ENCODE results near the gene ACTR10. TPM values are rescaled to one million over a fixed set of nuclear protein-coding genes. Genes with fewer than 3 reads are reported as not detected.

Gene ACTR10
- total RNA-seq, 1 experiment from 2014 or later: 30.9 TPM

DNA sequence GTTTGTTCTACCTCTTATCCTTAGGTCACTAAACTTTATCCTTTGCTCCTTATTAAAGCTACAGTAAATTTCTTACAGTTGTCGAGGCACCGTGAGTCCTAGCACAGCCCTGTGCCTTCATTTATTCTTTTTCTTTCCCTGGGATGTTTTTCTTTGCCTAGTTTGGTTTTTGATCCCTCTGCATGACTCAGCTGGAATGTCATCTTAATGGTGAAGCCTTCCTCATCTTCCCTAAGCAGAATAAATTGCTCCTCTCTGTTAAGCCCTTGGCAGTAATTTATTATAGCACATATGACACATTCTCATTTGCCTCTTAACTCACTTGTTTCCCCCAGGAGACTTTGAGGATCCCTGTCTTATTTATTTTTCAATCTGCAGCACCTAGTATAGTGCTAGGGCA, 16.6 kb downstream of the ACTR10 start (continued):
- no peak for TF ChIP-seq ATF2 (CRISPR knock-in tag; IDR thresholded peaks at IDR 0.05; ENCODE audit: borderline replicate concordance, low read depth)
- TF ChIP-seq NFATC4 (CRISPR knock-in tag; IDR thresholded peaks at IDR 0.05): no peak
- no peak for TF ChIP-seq ESRRA (CRISPR knock-in tag; IDR thresholded peaks at IDR 0.05; ENCODE audit: borderline replicate concordance)
- TF ChIP-seq TCF7 (CRISPR knock-in tag; IDR thresholded peaks at IDR 0.05; ENCODE audit: low read depth): no peak
- no peak for TF ChIP-seq MAX (CRISPR knock-in tag; IDR thresholded peaks at IDR 0.05)
- TF ChIP-seq GABPB1 (CRISPR knock-in tag; IDR thresholded peaks at IDR 0.05): no peak
- no peak for TF ChIP-seq MLX (CRISPR knock-in tag; IDR thresholded peaks at IDR 0.05)
- no peak for TF ChIP-seq RORB (CRISPR knock-in tag; IDR thresholded peaks at IDR 0.05)
- TF ChIP-seq IRF1 (CRISPR knock-in tag; IDR thresholded peaks at IDR 0.05): no peak
- no peak for TF ChIP-seq KAT7 (CRISPR knock-in tag; IDR thresholded peaks at IDR 0.05; ENCODE audit: borderline replicate concordance)
- no peak for TF ChIP-seq ZNF423 (CRISPR knock-in tag; IDR thresholded peaks at IDR 0.05)
- no peak for TF ChIP-seq MYBL2 (CRISPR knock-in tag; IDR thresholded peaks at IDR 0.05)
- TF ChIP-seq ATF1 (CRISPR knock-in tag; IDR thresholded peaks at IDR 0.05): no peak
- TF ChIP-seq, protein P1, sequence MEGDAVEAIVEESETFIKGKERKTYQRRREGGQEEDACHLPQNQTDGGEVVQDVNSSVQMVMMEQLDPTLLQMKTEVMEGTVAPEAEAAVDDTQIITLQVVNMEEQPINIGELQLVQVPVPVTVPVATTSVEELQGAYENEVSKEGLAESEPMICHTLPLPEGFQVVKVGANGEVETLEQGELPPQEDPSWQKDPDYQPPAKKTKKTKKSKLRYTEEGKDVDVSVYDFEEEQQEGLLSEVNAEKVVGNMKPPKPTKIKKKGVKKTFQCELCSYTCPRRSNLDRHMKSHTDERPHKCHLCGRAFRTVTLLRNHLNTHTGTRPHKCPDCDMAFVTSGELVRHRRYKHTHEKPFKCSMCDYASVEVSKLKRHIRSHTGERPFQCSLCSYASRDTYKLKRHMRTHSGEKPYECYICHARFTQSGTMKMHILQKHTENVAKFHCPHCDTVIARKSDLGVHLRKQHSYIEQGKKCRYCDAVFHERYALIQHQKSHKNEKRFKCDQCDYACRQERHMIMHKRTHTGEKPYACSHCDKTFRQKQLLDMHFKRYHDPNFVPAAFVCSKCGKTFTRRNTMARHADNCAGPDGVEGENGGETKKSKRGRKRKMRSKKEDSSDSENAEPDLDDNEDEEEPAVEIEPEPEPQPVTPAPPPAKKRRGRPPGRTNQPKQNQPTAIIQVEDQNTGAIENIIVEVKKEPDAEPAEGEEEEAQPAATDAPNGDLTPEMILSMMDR (IDR thresholded peaks at IDR 0.05): no peak
- TF ChIP-seq, protein P2, sequence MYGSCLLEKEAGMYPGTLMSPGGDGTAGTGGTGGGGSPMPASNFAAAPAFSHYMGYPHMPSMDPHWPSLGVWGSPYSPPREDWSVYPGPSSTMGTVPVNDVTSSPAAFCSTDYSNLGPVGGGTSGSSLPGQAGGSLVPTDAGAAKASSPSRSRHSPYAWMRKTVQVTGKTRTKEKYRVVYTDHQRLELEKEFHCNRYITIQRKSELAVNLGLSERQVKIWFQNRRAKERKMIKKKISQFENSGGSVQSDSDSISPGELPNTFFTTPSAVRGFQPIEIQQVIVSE (CRISPR knock-in tag; IDR thresholded peaks at IDR 0.05; ENCODE audit: borderline replicate concordance): no peak
- TF ChIP-seq NFE2L1 (CRISPR knock-in tag; IDR thresholded peaks at IDR 0.05): no peak
- no peak for TF ChIP-seq ZNF138 (CRISPR knock-in tag; conservative IDR thresholded peaks at IDR 0.05)

DNA sequence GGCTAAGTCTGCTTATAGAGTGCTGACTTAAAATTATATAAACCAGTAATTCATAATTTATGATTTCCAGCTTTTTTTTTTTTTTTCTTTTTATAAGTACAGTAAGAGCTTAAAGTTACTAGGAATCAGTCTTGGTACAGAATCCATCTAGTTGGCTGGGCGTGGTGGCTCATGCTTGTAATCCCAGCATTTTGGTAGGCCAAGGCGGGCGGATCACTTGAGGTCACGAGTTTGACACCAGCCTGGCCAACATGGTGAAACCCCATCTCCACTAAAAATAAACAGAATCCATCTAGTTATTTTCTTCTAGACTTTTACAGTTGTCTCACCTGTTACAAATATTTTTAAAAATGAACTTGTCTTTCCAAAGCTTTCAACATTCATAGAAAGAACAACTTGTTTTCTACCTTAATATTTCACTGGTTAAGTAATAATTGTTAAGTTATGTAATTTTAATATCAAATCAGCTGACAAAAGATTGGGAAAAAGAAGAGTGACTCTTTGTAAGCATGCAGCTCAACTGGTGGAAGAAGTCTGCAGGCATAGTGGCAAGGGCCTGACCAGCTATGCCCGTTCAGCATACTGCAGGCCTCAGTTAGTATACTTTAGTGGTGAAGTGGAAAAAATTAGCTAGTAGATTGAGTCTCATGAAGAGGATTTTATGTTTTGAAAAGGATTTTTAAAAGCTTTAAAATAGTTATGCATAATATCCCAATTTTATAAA, 27.3 kb downstream of the ACTR10 start:
- ChIA-PET POLR2A (interaction anchor here (0.6 kb wide), 1 partner anchor 19 kb away, joined by 3 read pairs; no protein-coding TSS in a partner anchor), CTCF (no interaction called here)

More for the DNA sequence above, 27.3 kb downstream of the ACTR10 start:
- ATAC-seq (no peak), DNase-seq (ENCODE audit: low spot score) (no peak)
- no peak overlapping the region for H3K27ac Mint-ChIP-seq
- no peaks in the 10 kb centered on the region for H3K27me3 Mint-ChIP-seq (ENCODE audit: low read depth)
- no peaks in the 10 kb centered on the region for H3K9me3 Mint-ChIP-seq
- no peak for TF ChIP-seq TEAD1 (CRISPR knock-in tag; IDR thresholded peaks at IDR 0.05)
- no peak for TF ChIP-seq TEAD4 (CRISPR knock-in tag; IDR thresholded peaks at IDR 0.05)
- H3K36me3 Mint-ChIP-seq: peaks cover 3% of the 10 kb centered on the region; the same call in 1 of the 2 replicates
- no peaks in the 10 kb centered on the region for H3K4me1 Mint-ChIP-seq
- no peak overlapping the region for H3K4me3 Mint-ChIP-seq

All from WTC11 (cell line).